IPS-18a (cell line): Measurements from ENCODE around the gene CRTC1.

Source experiments
- H3K27ac ChIP-seq: one replicate; pipeline ENCODE4 v1.5.1; 2013; ENCODE audit warnings: low read length
- H3K27me3 ChIP-seq: one replicate; pipeline ENCODE4 v1.6.1; 2013; ENCODE audit warnings: mild to moderate bottlenecking, low read length; ENCODE audit not compliant: control insufficient read depth, insufficient read depth
- H3K36me3 ChIP-seq: one replicate; pipeline ENCODE4 v1.6.1; 2013; ENCODE audit warnings: low read depth, low read length; ENCODE audit not compliant: control insufficient read depth
- H3K4me1 ChIP-seq: one replicate; pipeline ENCODE4 v1.6.1; 2013; ENCODE audit warnings: low read depth, low read length; ENCODE audit not compliant: control insufficient read depth
- H3K4me3 ChIP-seq: one replicate; pipeline ENCODE4 v1.5.1; 2013; ENCODE audit warnings: low read length
- H3K9ac ChIP-seq: one replicate; pipeline ENCODE4 v1.6.1; 2013; ENCODE audit warnings: mild to moderate bottlenecking, low read length, moderate library complexity
- H3K9me3 ChIP-seq: one replicate; pipeline ENCODE4 v1.6.1; 2013; ENCODE audit warnings: low read depth, low read length; ENCODE audit not compliant: control insufficient read depth

The CRTC1 gene

DNA sequence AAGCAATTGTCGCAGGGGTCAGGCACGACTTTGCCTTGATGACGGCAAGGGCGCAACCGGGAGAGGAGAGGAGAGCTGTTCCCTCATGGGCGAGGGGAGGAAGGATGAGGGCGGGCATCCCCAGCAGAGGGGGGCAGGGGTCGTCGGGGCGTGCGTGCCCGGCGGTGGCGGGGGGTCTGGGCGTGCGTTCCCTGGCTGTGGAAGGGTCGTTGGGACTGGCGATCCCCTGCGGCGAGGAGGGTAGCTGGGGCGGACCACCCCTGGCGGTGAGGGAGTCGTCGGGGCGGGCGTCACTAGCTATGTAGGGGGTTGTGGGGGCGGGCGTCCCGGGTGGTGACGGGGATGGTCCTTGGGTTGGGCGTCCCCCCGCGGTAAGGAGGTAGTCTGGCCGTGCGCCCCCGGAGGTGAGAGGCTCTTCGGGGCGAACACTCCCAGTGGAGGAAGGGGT lies 106.0 kb downstream of the CRTC1 start:
- Histone ChIP-seq H3K9me3 (no peaks in the 10 kb centered on the region), H3K27ac (no peak overlapping the region), H3K4me1 (no peaks in the 10 kb centered on the region), H3K27me3 (peaks cover 97% of the 10 kb centered on the region), H3K36me3 (no peaks in the 10 kb centered on the region), H3K9ac (no peak overlapping the region), H3K4me3 (no peak overlapping the region)

DNA sequence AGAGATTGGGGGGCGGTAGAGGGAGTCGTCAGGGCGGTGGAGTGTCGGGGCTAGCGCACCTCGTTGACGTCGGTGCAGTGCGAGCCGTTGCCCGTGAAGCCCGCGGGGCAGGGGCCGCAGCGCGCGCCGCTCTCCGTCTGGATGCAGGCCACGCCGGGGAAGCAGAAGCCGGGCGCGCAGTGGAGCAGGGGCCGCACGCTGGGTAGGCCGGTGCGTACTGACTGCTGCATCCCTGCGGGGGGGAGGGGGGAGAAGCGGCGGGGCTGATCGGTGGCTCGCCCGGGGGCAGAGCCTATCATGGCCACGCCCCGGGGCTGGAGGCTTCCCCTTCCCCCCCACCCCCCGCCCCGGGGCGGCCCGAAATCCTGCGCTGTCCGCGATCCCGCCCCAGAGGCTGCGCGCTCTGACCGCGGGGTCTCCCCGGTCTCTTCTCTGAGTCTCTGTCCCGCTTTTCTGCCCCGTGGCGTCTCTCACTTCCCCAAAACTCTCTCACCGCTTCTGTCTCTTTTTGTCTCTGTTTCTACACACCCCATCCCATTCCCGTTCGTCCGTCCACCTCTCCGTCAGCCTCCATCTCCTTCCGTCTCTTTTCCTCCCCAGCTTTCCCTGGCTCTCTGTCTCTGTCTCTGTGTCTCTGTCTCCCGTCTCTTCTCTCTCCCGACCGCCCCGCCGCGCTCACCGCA lies 106.5 kb downstream of the CRTC1 start:
- Histone ChIP-seq H3K4me3 (peak overlapping the region; percentile 48), H3K27ac (no peak overlapping the region), H3K9me3 (no peaks in the 10 kb centered on the region), H3K9ac (no peak overlapping the region), H3K4me1 (no peaks in the 10 kb centered on the region), H3K36me3 (no peaks in the 10 kb centered on the region), H3K27me3 (peaks cover 96% of the 10 kb centered on the region)

DNA sequence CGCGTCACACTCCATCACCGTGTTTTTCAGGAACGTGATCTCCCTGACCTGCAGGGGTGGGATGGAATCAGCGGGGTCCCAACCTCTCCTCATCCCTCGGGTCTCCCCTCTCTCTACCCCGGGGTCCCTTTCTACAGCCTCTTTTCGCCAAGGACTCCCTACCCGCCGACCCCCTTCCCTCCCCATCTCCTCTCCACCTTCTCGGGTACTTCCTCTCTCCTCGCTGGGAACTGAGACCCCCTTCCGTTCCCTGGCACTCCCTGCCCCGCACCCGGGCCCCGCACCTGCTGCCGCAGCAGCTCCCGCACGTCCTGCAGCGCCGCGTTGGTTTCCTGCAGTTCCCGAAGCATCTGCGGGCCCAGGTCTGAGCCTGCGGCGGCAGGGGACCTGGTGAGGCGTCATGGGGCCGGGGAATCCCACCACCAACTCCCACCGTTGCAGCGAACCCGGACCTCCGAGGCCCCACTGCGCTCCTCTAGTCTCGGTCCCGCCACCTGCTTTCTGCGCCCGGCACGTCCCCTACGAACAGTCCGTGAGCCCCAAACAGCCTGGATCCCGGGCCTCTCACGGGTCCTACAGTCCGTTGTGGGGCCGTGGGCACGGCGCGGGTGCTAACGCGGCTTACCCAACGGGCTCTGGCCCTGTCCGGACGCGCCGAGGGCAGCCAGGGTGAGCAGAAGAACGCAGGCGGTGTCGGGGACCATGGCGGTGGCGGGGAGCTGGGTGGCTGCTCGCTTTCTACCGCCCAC lies 107.3 kb downstream of the CRTC1 start, which contains the start of gene COMP:
COMP (minus strand) TSS at position 740 of the 749 bp plus-strand sequence; CDS start at position 704, 36 bp downstream.
- H3K9ac ChIP-seq = no peak within 1 kb of the TSS
- peak within 1 kb of the TSS; percentile 48 for H3K4me3 ChIP-seq
- H3K36me3 ChIP-seq = no peaks in the 10 kb centered on the region
- peaks cover 97% of the 10 kb centered on the region for H3K27me3 ChIP-seq
- no peaks in the 10 kb centered on the region for H3K4me1 ChIP-seq
- H3K9me3 ChIP-seq = no peaks in the 10 kb centered on the region
- H3K27ac ChIP-seq = no peak within 1 kb of the TSS

DNA sequence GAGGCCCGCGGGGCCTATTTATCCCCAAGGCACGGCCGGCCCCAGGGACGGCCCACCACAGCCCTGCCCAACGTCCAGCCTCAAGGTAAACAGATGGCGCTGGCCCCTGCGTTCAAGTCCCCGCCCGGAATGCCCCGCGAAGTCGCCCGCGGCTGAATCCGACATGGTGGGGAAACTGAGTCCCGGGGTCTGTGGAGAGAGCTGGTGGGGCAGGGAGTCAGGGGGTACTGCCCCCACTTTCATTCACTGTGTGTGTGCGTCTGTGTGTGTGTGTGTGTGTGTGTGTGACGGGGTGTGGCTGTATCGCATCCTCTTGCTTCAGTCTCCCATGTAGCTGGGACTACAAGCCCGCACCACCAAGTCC lies 107.8 kb downstream of the CRTC1 start:
- H3K4me1 ChIP-seq = no peaks in the 10 kb centered on the region
- peaks cover 97% of the 10 kb centered on the region for H3K27me3 ChIP-seq
- H3K27ac ChIP-seq = no peak overlapping the region
- H3K9ac ChIP-seq = no peak overlapping the region
- no peaks in the 10 kb centered on the region for H3K9me3 ChIP-seq
- H3K4me3 ChIP-seq = no peak overlapping the region
- H3K36me3 ChIP-seq = no peaks in the 10 kb centered on the region

DNA sequence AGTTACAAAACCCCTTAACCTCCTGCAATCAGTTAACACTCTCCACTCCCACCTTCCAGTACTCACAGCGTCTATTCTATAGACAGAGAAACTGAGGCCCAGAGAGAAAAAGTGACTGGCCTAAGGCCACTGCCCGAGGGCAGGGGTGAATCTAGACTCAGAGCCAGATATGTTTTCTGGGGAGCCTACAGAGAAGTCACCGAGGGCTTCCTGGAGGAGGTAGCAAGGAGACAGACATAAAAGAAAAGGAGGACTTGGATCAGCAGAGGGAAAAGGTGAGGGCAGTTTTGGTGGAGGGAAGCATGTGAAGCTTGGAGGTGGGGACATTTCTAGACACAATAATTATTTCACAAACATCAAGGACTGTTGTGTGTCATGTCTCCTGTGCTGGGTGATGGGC lies 109.2 kb downstream of the CRTC1 start:
- Histone ChIP-seq H3K9ac (no peak overlapping the region), H3K4me3 (no peak overlapping the region), H3K9me3 (no peaks in the 10 kb centered on the region), H3K36me3 (no peaks in the 10 kb centered on the region), H3K27me3 (peaks cover 97% of the 10 kb centered on the region), H3K4me1 (no peaks in the 10 kb centered on the region), H3K27ac (no peak overlapping the region)

GRCh38 chr19:18793144-18794028 lies 109.9 kb downstream of the CRTC1 start:
- no peak overlapping the region for H3K27ac ChIP-seq
- H3K4me3 ChIP-seq = no peak overlapping the region
- no peaks in the 10 kb centered on the region for H3K4me1 ChIP-seq
- peaks cover 97% of the 10 kb centered on the region for H3K27me3 ChIP-seq
- H3K36me3 ChIP-seq = no peaks in the 10 kb centered on the region
- H3K9me3 ChIP-seq = no peaks in the 10 kb centered on the region
- no peak overlapping the region for H3K9ac ChIP-seq

DNA sequence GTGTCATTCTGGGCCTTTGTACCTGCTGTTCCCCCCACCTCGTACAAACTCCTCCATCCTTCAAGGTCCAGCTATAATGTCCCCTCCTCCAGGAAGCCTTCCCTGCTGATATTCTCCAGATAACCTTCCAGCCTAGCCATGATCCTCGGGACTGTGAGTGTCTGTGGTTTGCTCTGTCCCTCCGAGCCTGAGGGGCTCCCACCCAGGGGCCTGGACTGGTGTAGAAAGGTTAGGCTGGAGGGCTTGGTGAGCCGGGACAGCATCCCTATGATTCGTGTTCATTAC lies 110.5 kb downstream of the CRTC1 start:
- Histone ChIP-seq H3K4me3 (no peak overlapping the region), H3K9ac (no peak overlapping the region), H3K4me1 (no peaks in the 10 kb centered on the region), H3K9me3 (no peaks in the 10 kb centered on the region), H3K36me3 (no peaks in the 10 kb centered on the region), H3K27me3 (peaks cover 95% of the 10 kb centered on the region), H3K27ac (no peak overlapping the region)

DNA sequence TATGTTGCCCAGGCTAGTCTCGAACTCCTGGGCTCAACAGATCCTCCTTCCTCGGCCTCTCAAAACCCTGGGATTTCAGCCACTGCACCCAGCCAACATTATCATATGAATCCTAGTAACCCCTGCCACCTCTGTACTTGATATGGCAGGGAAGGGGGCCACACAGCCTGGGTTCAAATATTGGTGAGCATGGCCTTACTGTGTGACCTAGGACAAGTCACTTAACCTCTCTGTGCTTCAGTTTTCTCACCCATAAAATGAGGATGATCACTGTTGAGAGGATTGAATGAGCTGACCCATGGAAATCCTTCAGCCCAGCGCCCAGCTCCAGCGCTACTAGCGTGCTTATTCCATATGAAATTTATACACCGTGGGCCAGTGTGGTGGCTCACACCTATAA lies 111.2 kb downstream of the CRTC1 start:
- Histone ChIP-seq H3K27ac (no peak overlapping the region), H3K4me1 (no peaks in the 10 kb centered on the region), H3K36me3 (no peaks in the 10 kb centered on the region), H3K9ac (no peak overlapping the region), H3K4me3 (no peak overlapping the region), H3K9me3 (no peaks in the 10 kb centered on the region), H3K27me3 (peaks cover 95% of the 10 kb centered on the region)

- Histone ChIP-seq H3K9me3 (no peaks in the 10 kb centered on the region), H3K27me3 (peaks cover 95% of the 10 kb centered on the region), H3K36me3 (no peaks in the 10 kb centered on the region), H3K9ac (no peak overlapping the region), H3K4me3 (no peak overlapping the region), H3K4me1 (no peaks in the 10 kb centered on the region), H3K27ac (no peak overlapping the region)
Measured at GRCh38 chr19:18795540-18795939, 112.1 kb downstream of the CRTC1 start.

- Histone ChIP-seq H3K27me3 (peaks cover 95% of the 10 kb centered on the region), H3K27ac (no peak overlapping the region), H3K36me3 (no peaks in the 10 kb centered on the region), H3K4me1 (no peaks in the 10 kb centered on the region), H3K9me3 (no peaks in the 10 kb centered on the region), H3K9ac (no peak overlapping the region), H3K4me3 (no peak overlapping the region)
Measured at GRCh38 chr19:18796239-18796638, 112.8 kb downstream of the CRTC1 start.

DNA sequence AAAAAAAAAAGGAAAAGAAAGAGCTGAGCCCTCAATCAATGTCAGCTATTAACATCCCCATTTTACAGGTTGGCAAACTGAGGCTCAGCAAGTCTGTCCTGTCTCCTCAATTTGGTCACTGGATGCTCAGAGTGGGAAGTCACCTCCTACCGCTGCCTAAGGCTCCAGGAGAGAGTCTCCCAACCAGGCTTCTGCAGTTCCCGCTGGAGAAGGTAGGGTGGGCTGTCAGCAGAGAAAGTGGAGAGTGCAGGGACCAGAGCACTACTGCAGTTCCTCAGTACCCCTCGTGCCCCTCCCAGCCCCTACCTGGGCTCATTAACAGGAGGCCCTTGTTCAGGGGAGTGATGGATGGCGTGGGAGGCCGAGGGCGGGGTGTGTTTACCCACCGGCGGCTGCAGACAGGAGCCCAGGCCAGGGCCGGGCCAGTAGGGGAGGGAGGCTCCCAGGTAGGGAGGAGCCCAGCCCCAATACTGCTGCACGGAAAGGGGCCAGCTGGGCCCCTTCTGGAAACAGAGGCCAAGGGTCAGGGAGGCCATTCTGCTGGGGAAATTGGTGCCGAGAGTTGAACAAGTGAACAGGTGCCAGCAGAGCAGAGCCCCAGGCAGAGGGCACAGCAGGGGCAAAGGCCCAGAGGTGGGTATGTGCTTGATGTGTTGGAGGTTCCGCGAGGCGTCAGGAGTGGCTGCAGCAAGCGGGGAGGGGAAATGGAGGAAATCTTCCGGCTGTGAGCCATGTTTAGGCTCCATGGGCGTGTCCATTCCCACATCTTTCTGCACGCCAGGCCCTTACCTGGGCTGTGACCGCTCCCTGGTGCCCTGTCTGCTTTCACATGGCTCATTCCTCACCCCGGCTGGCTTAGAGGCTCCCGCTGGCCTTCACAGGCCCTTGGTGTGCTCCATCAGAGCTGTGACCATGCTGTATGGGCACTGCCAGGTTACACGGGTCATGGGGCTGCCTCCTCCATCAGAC lies 115.2 kb downstream of the CRTC1 start:
- no peak overlapping the region for H3K9ac ChIP-seq
- H3K27ac ChIP-seq = no peak overlapping the region
- no peak overlapping the region for H3K4me3 ChIP-seq
- no peaks in the 10 kb centered on the region for H3K9me3 ChIP-seq
- no peaks in the 10 kb centered on the region for H3K4me1 ChIP-seq
- peaks cover 74% of the 10 kb centered on the region for H3K27me3 ChIP-seq
- H3K36me3 ChIP-seq = no peaks in the 10 kb centered on the region
